B cell (primary cell): Measurements from ENCODE around the gene CHSY3.

ENCODE experiments used
- CTCF ChIP-seq: fragments of 200-600 bp; IDR thresholded peaks from one replicate; pipeline ENCODE4 v1.8.0; 2022; ENCODE audit warnings: antibody characterized with exemption, mild to moderate bottlenecking
- EZH2 ChIP-seq: IDR thresholded peaks from 2 replicates; pipeline ENCODE4 v1.6.1; 2012; ENCODE audit warnings: borderline replicate concordance, low read depth, mild to moderate bottlenecking, moderate library complexity, low read length; ENCODE audit not compliant: insufficient read depth, poor library complexity, severe bottlenecking

GRCh38 chr5:129902816-129903215 is 1.4 kb upstream of the CHSY3 start:
- TF ChIP-seq CTCF (no peak), EZH2 (no peak)
